Lower lobe of right lung (tissue), 2 donors: Measurements from ENCODE around the gene A1BG. TPM values are rescaled to one million over a fixed set of nuclear protein-coding genes. Genes with fewer than 3 reads are reported as not detected.

Experiments used
- ATAC-seq, 2 donors: fragments of 200-7000 bp; cut with Tn5 transposase; one replicate each; pipeline ENCODE4 v1.9.1; 2020 to 2022; ENCODE audit warnings: mild to moderate bottlenecking in 2 of 2, moderate library complexity in 2 of 2
- DNase-seq: peaks from one replicate; pipeline ENCODE4 v3.0.0-alpha.2; 2020
- H3K27ac ChIP-seq: fragments of 200-600 bp; one replicate; pipeline ENCODE4 v1.8.0; 2022
- H3K27me3 ChIP-seq: fragments of 200-600 bp; one replicate; pipeline ENCODE4 v1.8.0; 2022; ENCODE audit warnings: low read depth
- H3K36me3 ChIP-seq: fragments of 200-600 bp; one replicate; pipeline ENCODE4 v1.8.0; 2022; ENCODE audit warnings: mild to moderate bottlenecking
- H3K4me1 ChIP-seq: fragments of 200-600 bp; one replicate; pipeline ENCODE4 v1.8.0; 2022
- H3K4me3 ChIP-seq: fragments of 200-600 bp; one replicate; pipeline ENCODE4 v1.8.0; 2022; ENCODE audit warnings: mild to moderate bottlenecking
- H3K9me3 ChIP-seq: fragments of 200-600 bp; one replicate; pipeline ENCODE4 v1.8.0; 2022
- CTCF ChIP-seq: fragments of 200-600 bp; IDR thresholded peaks from one replicate; pipeline ENCODE4 v1.8.0; 2022; ENCODE audit warnings: antibody characterized with exemption, mild to moderate bottlenecking
- intact Hi-C: fragments of 100-400 bp; cut with DNase I; formaldehyde crosslinking; loops from one replicate; pipeline ENCODE4 v1.11.0; 2022
- long read RNA-seq: library from polyadenylated mRNA; unstranded; transcript quantifications from one replicate; pipeline ENCODE4 v2.0.0, GENCODE V29; 2021
- total RNA-seq: library from RNA; stranded (reverse); fragmentation: NEBNext Ultra II Directional; extraction: Animal tissue kit (Norgen Biotek cat#: 25700); gene quantifications from one replicate; pipeline ENCODE4 v1.2.1, GENCODE V29; 2021
- donor health status: DM: no; HTN: yes; CAD: no; lungs with severe emphysema.

A1BG gene
- 14.0 TPM for total RNA-seq
- long read RNA-seq, transcript A1BG-203 (2 exons, 2,134 nt): major isoform, 7 of 8 reads
- long read RNA-seq, partial matches to known transcripts: 1 of 8 reads
- long read RNA-seq, other reads (novel, unspliced or antisense): 0 of 8 reads

GRCh38 chr19:58352760-58353671 lies at the start of gene A1BG:
TSS of gene A1BG (minus strand) at chr19:58353492. CDS start at chr19:58353437, 55 bp downstream.
- H3K27me3 ChIP-seq: peaks cover 48% of the 10 kb centered on the region
- peaks cover 31% of the 10 kb centered on the region for H3K4me1 ChIP-seq
- H3K36me3 ChIP-seq: peaks cover 5% of the 10 kb centered on the region
- TF ChIP-seq CTCF: no peak
- H3K9me3 ChIP-seq: no peaks in the 10 kb centered on the region
- ATAC-seq: no peak
- H3K27ac ChIP-seq: no peak within 1 kb of the TSS
- DNase-seq: peak; percentile 37
- no peak within 1 kb of the TSS for H3K4me3 ChIP-seq
- intact Hi-C loops: no loop called here

GRCh38 chr19:58401840-58402421 lies 48.6 kb upstream of the A1BG start:
- intact Hi-C loops: no loop called here
- ATAC-seq: no peak
- no peak for TF ChIP-seq CTCF
- DNase-seq: no peak
- Histone ChIP-seq H3K36me3 (no peaks in the 10 kb centered on the region), H3K9me3 (no peaks in the 10 kb centered on the region), H3K27me3 (peaks cover 9% of the 10 kb centered on the region), H3K4me1 (peaks cover 21% of the 10 kb centered on the region), H3K4me3 (peak overlapping the region; percentile 71), H3K27ac (peak overlapping the region; percentile 82)

GRCh38 chr19:58400916-58401839 lies 47.9 kb upstream of the A1BG start:
- intact Hi-C loops: no loop called here
- Histone ChIP-seq H3K4me3 (peak overlapping the region; percentile 71), H3K36me3 (no peaks in the 10 kb centered on the region), H3K9me3 (no peaks in the 10 kb centered on the region), H3K27me3 (peaks cover 13% of the 10 kb centered on the region), H3K27ac (peak overlapping the region; percentile 82), H3K4me1 (peaks cover 16% of the 10 kb centered on the region)
- ATAC-seq (peak; percentile 98 to 99), DNase-seq (peak; percentile 100)
- no peak for TF ChIP-seq CTCF

- no peaks in the 10 kb centered on the region for H3K9me3 ChIP-seq
- intact Hi-C loops: no loop called here
- H3K27ac ChIP-seq: peak overlapping the region; percentile 82
- TF ChIP-seq CTCF: no peak
- ATAC-seq (no peak), DNase-seq (no peak)
- H3K27me3 ChIP-seq: peaks cover 18% of the 10 kb centered on the region
- H3K4me3 ChIP-seq: peak overlapping the region; percentile 71
- H3K36me3 ChIP-seq: no peaks in the 10 kb centered on the region
- H3K4me1 ChIP-seq: peaks cover 16% of the 10 kb centered on the region
Measured at GRCh38 chr19:58400316-58400915, 47.1 kb upstream of the A1BG start.
